Tongue (tissue), 2 donors: Measurements from ENCODE around the gene SORD. TPM values are rescaled to one million over a fixed set of nuclear protein-coding genes. Genes with fewer than 3 reads are reported as not detected.
"Not testable (repeated sequence)": the region's sequence is repeated elsewhere in the genome, so short reads cannot be mapped to it uniquely, and the experiment has no call there.

Experiments
- DNase-seq: peaks from one replicate; pipeline ENCODE4 v3.0.0-alpha.2; 2015
- total RNA-seq: library from RNA; depleted of rRNA; stranded (reverse); fragments of >200 nt; gene quantifications from one replicate; pipeline ENCODE4 v1.2.3, GENCODE V29; 2014

SORD gene
- total RNA-seq, 1 donor from 2014 or later, result 11.5 TPM

GRCh38 chr15:45062301-45062700 lies 39.3 kb downstream of the SORD start:
- DNase-seq, result not testable (repeated sequence)

DNA sequence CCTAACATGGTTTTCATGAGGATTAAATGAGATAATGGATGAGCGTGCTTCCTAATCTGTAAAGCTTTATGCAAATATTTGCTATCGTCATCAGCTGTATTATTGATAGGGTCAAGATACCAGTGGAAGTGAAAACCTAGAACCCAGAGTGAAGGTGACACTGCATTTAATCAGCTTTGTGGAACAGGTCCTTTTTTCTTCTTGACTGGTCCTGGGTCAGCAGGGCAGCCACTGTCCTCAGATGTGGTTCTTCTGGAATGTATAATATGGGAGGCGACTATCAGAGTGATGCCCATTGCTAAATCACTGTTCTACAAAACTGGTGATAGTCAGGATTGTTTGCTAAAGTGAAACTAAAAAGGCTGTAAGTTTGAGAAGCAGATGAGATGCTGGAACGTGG lies 41.4 kb downstream of the SORD start:
- peak; percentile 44 for DNase-seq

DNA sequence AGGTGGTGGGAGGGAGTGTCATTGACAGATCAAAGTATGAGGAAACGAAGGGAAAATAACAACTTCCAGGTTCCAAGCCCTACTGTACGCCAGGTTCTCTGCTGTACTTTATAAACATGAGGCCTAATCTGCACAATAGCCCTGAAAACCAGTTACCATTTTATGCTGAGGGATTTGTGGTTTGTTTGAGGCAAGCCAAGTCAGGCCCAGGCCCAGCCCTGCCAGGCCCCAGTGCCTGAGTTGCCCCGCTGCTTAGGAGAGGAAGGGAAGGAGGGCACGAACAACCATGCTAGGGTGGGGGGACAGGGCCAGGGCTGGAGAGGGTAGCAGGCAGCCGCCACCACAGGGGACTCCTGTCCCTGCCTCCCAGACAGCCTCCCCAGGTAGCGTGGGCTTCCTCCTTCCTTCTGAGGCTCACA lies 47.0 kb downstream of the SORD start:
- not testable (repeated sequence) for DNase-seq

DNA sequence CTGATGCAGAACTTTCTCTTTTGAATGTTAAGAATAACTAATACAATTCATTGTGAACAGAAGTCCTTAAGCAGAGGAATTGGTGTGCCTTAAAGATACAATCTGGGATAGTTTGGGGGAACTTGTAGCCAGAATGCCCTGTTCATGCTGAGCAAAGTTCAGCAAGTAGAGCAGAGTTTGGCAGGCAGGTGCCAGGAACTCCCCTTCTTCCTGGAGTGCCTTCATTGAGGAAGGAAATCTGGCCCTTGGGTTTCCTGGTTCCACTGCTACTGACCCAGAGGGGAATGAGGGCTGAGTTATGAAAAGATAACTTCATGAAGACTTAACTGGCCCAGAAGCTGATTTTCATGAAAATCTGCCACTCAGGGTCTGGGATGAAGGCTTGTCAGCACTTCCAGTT lies 50.6 kb downstream of the SORD start:
- DNase-seq, result not testable (repeated sequence)

DNA sequence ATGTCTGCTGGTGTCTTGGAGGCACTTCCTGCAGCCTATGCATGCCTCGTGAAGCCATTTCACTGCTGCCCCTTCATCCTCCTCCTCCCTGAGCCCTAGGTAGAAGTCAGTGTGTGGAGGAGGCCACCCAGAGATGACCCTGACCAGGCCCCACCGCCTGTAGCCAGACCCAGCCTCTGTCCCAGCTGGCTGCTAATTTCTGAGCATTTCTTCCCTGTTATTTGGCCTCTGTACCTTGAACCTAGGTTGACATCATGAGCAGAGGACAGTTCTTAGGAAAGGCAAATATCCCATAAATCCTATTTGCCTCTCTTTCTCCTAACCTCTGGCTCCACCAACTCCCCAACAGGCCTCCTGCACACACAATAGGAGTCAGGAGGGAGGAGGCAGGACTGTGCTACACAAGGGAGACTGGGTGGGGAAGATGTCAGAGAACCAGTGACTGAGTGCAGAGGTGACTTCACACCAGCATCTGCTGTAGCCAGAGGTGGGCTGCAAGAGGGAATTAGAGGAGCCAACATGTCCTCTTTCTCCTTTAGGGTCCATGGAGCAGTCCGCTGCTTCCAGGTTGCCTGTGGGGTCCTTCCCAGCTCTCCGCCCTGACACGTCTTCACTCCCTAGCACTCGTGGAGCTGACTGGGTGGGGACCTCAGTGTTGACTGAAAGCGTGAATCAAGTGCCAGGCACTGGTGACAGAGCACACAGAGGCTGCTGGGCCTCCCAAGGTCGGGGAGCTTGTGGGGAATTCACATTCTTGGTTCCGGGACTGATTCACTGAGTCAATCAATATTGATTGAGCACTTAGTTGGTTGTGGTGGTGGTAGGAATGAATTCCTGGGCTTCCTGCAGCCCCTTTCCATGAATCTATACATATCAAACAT lies 52.7 kb downstream of the SORD start:
- DNase-seq, result not testable (repeated sequence)

DNA sequence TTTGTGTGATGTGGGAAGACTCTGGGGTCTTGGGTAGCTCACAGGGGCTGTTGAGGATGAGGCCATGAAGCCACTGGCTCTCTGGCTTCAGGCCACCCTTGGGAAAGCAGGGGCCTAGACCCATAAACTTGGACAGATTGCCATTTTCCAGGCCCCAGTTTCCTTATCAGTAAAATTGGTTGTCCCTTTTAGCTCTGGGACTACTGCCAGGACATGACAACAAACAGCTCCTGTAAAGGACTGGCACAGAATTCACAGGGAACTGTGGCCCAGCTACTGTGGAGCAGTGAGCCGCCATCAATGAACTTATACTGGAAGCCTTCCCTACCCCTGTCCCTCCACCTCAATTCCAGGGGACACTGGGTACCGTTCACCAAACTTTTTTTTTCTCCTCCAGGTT lies 54.4 kb downstream of the SORD start:
- not testable (repeated sequence) for DNase-seq

DNA sequence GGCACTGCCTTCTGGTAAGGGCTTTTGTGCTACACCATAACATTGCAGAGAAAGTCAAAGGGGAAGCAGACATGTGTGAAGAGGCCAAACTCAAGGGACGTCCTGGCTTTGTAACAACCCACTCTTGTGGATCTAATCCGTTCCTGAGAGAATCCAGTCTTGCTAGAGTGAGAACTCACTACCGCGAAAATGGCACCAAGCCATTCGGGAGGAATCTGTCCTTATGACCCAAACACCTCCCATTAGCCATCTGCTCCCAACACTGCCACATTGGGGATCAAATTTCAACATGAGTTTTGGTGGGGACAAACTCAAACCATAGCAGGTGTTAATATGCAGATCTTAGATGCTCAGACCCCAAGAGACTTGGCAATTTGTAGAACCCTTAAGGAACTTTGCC lies 56.2 kb downstream of the SORD start:
- peak; percentile 4 for DNase-seq

GRCh38 chr15:45079628-45080246 lies 56.7 kb downstream of the SORD start:
- DNase-seq, result not testable (repeated sequence)

DNA sequence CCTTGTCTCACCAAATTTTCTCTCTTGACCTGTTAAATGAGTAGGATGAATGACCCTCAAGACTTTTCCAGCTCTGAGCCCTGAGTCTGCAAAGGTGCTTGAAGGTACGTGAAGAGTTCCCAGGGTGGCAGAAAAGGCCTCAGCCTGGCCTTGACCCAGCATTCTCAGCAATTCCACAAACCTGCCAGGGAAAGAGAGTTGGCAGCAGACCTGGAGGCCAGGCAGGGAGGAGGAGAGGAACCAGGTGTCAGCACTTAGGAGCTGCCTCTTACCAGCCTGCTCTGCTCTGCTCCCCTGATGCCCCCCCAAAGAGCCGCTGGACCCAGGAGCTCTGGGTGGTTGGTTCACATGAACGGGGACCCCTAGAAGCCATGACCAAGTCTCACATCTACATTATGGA lies 57.6 kb downstream of the SORD start:
- DNase-seq, result not testable (repeated sequence)

GRCh38 chr15:45082412-45082811 lies 59.4 kb downstream of the SORD start:
- DNase-seq, result not testable (repeated sequence)

GRCh38 chr15:45083223-45083622 lies 60.2 kb downstream of the SORD start:
- no peak for DNase-seq

GRCh38 chr15:45084163-45084562 lies 61.2 kb downstream of the SORD start:
- DNase-seq, result no peak

DNA sequence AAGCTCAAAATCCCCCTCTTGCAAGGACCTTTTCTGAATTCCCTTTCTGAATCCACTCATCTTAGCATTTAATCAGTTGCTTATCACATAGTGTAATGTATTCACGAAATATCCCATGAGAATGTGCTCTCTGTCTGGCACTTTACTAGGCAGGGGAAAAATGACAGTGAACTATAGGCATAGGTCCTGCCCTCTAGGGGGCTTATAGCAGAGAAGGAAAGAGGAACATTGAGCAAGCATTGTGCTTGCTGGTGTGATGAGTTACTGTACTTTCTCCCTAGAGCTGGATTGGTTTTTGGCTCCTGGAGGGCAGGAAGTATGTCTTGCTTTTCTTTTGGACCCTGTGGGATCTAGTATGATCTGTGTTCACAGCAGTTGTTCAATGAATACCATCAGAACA lies 64.5 kb downstream of the SORD start:
- no peak for DNase-seq

GRCh38 chr15:45088801-45089711 lies 66.1 kb downstream of the SORD start:
- no peak for DNase-seq

GRCh38 chr15:45089712-45090373 lies 66.8 kb downstream of the SORD start:
- DNase-seq, result no peak

- DNase-seq, result no peak
Observed at GRCh38 chr15:45091161-45091560, 68.2 kb downstream of the SORD start.

- no peak for DNase-seq
Observed at GRCh38 chr15:45091576-45091975, 68.6 kb downstream of the SORD start.

DNA sequence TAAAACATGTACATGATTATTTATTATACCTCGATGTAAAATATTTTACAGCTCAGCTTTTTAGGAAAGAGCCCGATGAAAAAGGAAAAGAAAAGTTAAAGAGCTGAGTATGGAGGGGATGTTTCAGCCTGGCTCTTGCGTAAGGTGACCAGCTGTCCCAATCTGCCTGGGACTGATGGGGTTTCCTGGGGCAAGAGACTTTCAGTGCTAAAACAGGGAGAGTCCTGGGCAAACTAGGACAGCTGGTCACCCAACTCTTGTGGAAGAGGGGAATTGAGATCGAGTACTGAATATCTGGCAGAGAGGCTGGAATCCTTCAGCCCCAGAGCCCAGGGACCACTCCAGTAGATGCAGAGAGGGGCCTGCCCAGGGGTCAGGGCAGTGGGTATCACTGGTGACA lies 70.0 kb downstream of the SORD start:
- no peak for DNase-seq

- DNase-seq, result no peak
Observed at GRCh38 chr15:45093622-45094357, 70.8 kb downstream of the SORD start.

GRCh38 chr15:45094358-45094730 lies 71.3 kb downstream of the SORD start:
- DNase-seq, result no peak

DNA sequence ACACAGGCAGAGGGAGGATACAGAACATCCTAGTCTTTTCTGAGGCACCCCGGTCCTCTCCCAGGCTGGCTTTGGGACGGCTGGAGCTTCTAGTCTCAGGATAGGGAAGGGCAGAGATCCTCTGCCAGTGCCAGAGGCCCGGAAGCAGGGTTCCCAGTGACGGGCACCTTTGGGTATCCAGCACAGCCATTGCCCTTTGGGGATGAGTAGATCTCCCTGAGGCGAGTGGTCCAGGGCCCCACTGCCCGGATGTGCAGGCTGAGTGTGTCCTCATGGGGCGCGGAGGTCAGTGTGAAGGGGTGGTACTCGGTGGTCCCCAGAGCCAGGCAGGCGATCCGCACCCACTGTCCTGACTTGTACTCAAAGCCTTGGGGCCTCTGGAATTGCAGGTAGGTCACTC lies 72.7 kb downstream of the SORD start:
- no peak for DNase-seq
